Stimulated activated CD4-positive, alpha-beta T cell treated with anti-CD3 and anti-CD28 coated beads, Interleukin-2, amount 100 ng/mL, for 4 hours (primary cell): ENCODE results near the gene JAML.

Experiments
- DNase-seq: peaks from one replicate; pipeline ENCODE4 v3.0.0-alpha.2; 2020; ENCODE audit warnings: low read depth

Gene JAML

DNA sequence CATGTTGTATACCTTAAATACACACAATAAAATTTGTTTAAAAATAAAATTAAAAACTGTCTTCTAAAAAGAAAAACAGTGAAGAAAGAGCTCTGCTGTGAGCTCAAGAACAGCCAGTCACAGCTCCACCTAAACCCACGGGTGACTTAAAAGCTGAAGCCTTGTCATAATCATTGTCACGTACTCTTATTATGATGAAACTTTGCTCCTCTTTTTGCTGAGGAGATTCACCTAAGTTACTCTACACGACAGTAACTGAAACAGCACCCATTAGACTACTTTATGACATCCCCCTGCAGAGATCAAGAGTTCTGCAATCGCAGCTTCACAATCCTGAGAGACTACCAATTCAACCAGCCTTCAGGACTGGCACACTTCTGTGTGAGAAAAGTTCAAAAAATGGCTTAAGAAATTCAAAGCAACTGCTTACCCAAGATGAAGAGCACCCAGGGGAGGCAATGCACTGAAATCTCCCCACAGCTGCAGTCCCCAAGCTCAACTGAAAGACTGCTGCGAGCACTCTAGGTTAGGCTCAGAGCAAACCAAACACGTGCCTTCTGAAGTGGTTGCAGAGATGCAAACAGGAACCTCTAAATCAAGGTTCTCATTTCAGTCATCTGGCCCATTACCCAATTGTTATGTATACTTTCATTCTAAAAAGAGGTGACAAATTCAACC, at the start of gene JAML:
Gene JAML, minus strand, starts transcription at position 501 of the 678 bp plus-strand sequence. CDS start 10,145 bp downstream, outside the sequence.
- peak; percentile 37 for DNase-seq

DNA sequence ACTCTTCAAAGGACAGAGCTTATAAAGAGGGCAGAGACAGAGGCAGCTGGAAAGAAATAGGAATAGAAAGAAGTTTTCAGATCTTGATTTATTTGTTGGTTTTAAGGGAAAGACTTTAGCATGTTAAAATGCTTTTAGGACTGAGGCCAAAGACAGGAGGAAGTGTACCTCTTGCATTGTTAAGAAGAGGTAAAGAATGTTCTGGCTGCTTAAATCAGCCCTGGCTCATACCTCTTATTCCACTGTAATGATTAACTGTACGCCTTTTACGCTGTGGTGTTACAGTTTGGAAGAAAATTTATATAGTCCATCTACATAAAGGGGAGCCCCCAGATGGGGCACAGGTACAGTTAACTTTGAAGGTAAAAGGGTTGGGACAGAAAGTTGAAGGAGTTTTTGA, 49.4 kb upstream of the JAML start:
- no peak for DNase-seq

DNA sequence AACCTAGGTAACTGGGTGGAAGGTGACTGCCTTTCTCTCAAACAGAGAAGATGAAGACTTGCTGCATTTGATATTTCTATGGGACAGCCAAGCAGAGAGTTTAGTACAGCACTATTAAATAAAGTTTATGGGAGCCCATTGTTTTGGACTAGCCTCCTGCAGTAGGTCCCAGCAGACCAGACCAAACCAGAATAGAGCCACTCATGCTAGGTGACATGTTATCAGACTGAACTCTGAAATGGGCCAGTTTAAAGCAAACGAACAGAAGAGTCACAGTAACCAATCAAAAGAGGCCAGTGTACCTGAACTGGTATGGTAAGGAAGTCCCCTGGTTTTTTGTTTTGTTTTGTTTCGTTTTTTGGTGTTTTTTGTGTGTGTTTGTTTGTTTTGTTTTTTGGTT, 47.2 kb upstream of the JAML start:
- no peak for DNase-seq

GRCh38 chr11:118267486-118267885, 42.7 kb upstream of the JAML start:
- DNase-seq: no peak

DNA sequence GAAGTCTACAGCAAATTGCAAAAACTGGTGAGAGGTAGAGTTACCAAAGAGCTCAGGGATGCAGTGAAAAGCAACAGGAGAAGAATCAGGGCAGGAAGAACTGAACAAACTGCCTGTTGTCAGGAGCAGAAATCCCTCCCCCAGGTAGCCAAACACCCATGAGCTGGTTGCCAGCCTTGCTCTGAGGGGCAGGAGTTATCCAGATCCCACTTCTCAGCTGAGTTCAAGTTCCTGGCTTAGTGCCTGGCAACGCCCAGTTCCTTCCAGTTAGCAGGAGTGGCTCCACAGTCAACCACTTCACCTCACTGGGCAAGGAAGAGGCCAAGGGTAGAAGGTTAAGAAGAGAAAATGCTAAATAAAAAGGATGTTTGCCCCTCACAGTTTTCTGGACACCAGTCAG, 41.1 kb upstream of the JAML start:
- DNase-seq: no peak

GRCh38 chr11:118264569-118265465, 40.0 kb upstream of the JAML start:
- no peak for DNase-seq

- DNase-seq: no peak
These were observed 39.1 kb upstream of the JAML start, which contains the start of gene MPZL2 for GRCh38 chr11:118263695-118264568. MPZL2 (minus strand) TSS chr11:118264297; CDS start chr11:118264153, 144 bp downstream.

- DNase-seq: no peak
These were observed 38.3 kb upstream of the JAML start for GRCh38 chr11:118263112-118263511.

DNA sequence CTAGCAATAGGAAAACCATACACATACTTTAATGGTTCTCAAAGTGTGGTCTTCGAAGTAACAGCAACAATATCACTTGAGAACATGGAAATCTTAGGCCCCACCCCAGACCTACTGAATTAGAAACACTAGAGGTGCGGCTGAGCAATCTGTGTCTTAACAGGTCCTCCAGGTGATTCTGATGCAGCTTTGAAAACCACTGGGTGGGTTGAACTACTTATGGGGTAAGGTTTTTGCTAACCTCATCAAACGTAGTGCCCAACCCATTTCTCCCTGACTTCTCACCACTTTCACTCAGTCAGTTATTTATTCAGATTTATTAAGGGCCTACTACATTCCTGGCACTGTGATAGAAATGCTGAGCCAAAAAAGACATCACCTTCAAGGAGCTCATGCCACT, 35.5 kb upstream of the JAML start:
- no peak for DNase-seq

GRCh38 chr11:118259138-118259537, 34.3 kb upstream of the JAML start:
- no peak for DNase-seq

DNA sequence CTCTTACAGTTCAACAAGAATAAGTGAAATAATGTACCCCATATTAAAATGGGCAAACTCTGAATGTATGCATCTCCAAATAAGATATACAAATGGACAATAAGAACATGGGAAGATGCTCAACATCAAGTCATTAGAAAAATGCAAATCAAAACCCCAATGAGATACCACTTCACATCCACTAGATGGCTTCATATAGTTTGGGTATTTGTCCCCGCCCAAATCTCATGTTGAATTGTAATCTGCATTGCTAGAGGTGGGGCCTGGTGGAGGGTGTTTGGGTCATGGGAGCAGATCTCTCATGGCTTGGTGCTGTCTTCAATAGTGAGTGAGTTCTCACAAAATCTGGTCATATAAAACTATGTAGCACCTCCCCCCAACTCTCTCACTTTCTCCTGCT, 33.6 kb upstream of the JAML start:
- DNase-seq: no peak

GRCh38 chr11:118252688-118253087, 27.9 kb upstream of the JAML start:
- no peak for DNase-seq

- peak; percentile 79 for DNase-seq
These were observed 27.2 kb upstream of the JAML start, which contains the start of gene MPZL3 for GRCh38 chr11:118251858-118252652. MPZL3 (minus strand) TSS chr11:118252365; CDS start chr11:118252294, 71 bp downstream.

GRCh38 chr11:118247041-118247440, 22.2 kb upstream of the JAML start:
- DNase-seq: no peak

GRCh38 chr11:118245936-118246562, 21.2 kb upstream of the JAML start:
- DNase-seq: no peak

DNA sequence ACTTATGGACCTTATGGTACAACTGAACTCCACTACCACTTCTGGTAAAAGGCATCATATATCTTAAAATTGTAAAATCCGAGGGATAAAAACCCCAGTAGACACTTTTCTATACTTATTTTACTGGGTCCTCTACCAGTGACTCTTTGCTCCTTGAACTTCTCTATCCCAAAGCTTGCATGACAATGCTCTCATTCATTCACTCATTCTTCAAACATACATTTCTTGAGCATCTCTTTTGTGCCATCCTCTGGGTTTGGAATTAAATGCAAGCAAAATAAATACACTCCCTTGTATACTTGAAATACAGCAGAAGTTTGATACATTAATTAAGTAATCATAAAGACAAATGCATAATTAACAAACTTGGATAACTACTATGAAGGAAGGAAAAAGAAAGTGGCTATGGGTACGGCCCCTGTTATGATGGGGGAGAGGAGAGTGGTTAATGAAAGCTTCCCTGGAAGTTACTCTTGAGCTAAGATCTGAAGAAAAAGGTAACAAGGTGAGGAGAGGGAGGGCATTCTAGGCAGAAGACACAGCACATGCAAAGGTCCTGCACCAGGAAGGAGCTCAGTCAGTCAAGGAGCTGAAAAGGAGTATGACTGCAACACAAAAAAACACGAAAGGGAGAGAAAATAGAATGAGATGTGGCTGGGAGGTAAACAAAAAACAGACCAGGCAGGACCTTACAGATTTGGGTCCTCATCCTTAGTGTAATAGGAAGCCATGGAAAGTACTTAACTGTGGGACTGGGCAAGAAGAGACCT, 19.4 kb upstream of the JAML start:
- DNase-seq: no peak

- no peak for DNase-seq
These were observed 18.4 kb upstream of the JAML start for GRCh38 chr11:118243161-118243560.

DNA sequence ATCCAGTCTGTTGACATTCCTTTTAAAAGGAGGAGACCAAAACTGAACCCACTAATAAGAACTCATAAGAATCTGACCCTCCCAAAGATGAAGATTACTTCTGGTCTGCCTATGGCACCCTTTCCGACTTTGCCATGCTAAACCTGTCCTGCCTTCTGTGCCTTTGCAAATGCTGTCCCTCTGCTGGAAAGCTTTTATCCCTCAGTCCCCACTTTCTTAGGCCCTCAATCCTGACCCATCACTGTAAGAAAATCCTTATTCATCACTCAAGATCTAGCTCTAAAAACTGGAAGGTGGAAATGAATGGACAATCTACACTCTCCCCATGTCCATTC, 16.9 kb upstream of the JAML start:
- no peak for DNase-seq

GRCh38 chr11:118240999-118241763, 16.4 kb upstream of the JAML start:
- DNase-seq: peak; percentile 77
